SH-SY5Y (cell line): Measurements from ENCODE around the gene CACNA2D1.

Experiments used
- GATA2 ChIP-seq: IDR thresholded peaks from 2 replicates; pipeline ENCODE4 v1.6.1; 2011; ENCODE audit warnings: mild to moderate bottlenecking, low read depth, low read length
- GATA3 ChIP-seq: IDR thresholded peaks from 2 replicates; pipeline ENCODE4 v1.6.1; 2011; ENCODE audit warnings: low read depth, mild to moderate bottlenecking, low read length, moderate library complexity

The CACNA2D1 gene

GRCh38 chr7:82417898-82418297 lies 25.7 kb downstream of the CACNA2D1 start:
- TF ChIP-seq GATA2, result no peak
- no peak for TF ChIP-seq GATA3

GRCh38 chr7:82416402-82416801 lies 27.2 kb downstream of the CACNA2D1 start:
- no peak for TF ChIP-seq GATA2
- TF ChIP-seq GATA3, result no peak

- TF ChIP-seq GATA2, result no peak
- TF ChIP-seq GATA3, result no peak
Measured at GRCh38 chr7:82414389-82414788, 29.2 kb downstream of the CACNA2D1 start.

GRCh38 chr7:82413237-82413636 lies 30.3 kb downstream of the CACNA2D1 start:
- TF ChIP-seq GATA3 (no peak), GATA2 (no peak)

- TF ChIP-seq GATA2 (no peak), GATA3 (no peak)
Measured at GRCh38 chr7:82411732-82412131, 31.8 kb downstream of the CACNA2D1 start.

GRCh38 chr7:82410461-82410860 lies 33.1 kb downstream of the CACNA2D1 start:
- TF ChIP-seq GATA3 (no peak), GATA2 (no peak)

GRCh38 chr7:82406937-82407336 lies 36.6 kb downstream of the CACNA2D1 start:
- no peak for TF ChIP-seq GATA3
- no peak for TF ChIP-seq GATA2

- no peak for TF ChIP-seq GATA2
- TF ChIP-seq GATA3, result no peak
Measured at GRCh38 chr7:82405301-82405700, 38.3 kb downstream of the CACNA2D1 start.

- TF ChIP-seq GATA3, result no peak
- TF ChIP-seq GATA2, result no peak
Measured at GRCh38 chr7:82404652-82405051, 38.9 kb downstream of the CACNA2D1 start.

GRCh38 chr7:82404094-82404493 lies 39.5 kb downstream of the CACNA2D1 start:
- no peak for TF ChIP-seq GATA2
- TF ChIP-seq GATA3, result no peak

- no peak for TF ChIP-seq GATA2
- TF ChIP-seq GATA3, result no peak
Measured at GRCh38 chr7:82397879-82398524, 45.6 kb downstream of the CACNA2D1 start.

GRCh38 chr7:82396343-82396742 lies 47.2 kb downstream of the CACNA2D1 start:
- TF ChIP-seq GATA2 (no peak), GATA3 (no peak)

GRCh38 chr7:82395147-82395546 lies 48.4 kb downstream of the CACNA2D1 start:
- TF ChIP-seq GATA3, result no peak

- no peak for TF ChIP-seq GATA3
- no peak for TF ChIP-seq GATA2
Measured at GRCh38 chr7:82393840-82394220, 49.7 kb downstream of the CACNA2D1 start.

GRCh38 chr7:82393076-82393839 lies 50.3 kb downstream of the CACNA2D1 start:
- no peak for TF ChIP-seq GATA3
- TF ChIP-seq GATA2, result no peak

- TF ChIP-seq GATA2, result no peak
- no peak for TF ChIP-seq GATA3
Measured at GRCh38 chr7:82390936-82391335, 52.6 kb downstream of the CACNA2D1 start.
